Adipose tissue (tissue), 3 donors: ENCODE measurements around the gene CFAP69. TPM values are rescaled to one million over a fixed set of nuclear protein-coding genes. Genes with fewer than 3 reads are reported as not detected.

ENCODE experiments used
- H3K27ac ChIP-seq: one replicate; pipeline ENCODE4 v1.5.1; 2013; ENCODE audit warnings: low read depth, low read length
- WGBS, 3 donors: extraction: QIAGEN DNeasy Blood & Tissue Kit; methylation state at CpG; one replicate each; pipeline ENCODE4 v1.1.7; 2013; 5-methylcytosine and 5-hydroxymethylcytosine counted together
- polyA plus RNA-seq, 3 donors: library from polyadenylated mRNA; stranded (reverse); fragments of 200-250 nt; gene quantifications; one replicate each; pipeline ENCODE4 v1.2.3, GENCODE V29; 2013
- donor health status: healthy with polysubstance abuse.
- donor health status: Bipolar disorder and iron deficiency.
- donor health status: healthy.

Gene CFAP69
- polyA plus RNA-seq, 3 donors: 1.2 to 5.5 (median 2.5) TPM

DNA sequence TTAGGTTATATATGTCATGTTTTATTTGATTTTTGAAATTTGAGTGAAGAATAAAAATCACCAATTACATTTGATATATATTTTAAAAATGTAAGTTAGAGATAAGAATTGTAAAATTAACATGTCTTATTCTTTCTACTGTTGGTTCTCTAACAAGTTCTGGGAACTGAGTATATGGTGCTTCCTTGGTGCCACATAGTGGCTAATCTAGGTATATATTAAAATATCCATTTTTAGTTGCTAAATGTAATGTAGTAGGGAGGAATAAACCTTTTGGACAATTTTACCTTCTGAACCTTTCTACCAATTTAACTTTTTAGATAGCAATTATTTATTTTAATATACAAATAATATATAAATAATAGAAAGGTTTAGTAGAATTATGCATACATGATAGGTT lies 17.5 kb downstream of the CFAP69 start:
- H3K27ac ChIP-seq: no peak overlapping the region

GRCh38 chr7:90266808-90267207 lies 21.8 kb downstream of the CFAP69 start:
- 29 to 41% (median 39%) methylated on average over 3 of the region's 3 CpGs for WGBS, 3 donors
- H3K27ac ChIP-seq: no peak overlapping the region

DNA sequence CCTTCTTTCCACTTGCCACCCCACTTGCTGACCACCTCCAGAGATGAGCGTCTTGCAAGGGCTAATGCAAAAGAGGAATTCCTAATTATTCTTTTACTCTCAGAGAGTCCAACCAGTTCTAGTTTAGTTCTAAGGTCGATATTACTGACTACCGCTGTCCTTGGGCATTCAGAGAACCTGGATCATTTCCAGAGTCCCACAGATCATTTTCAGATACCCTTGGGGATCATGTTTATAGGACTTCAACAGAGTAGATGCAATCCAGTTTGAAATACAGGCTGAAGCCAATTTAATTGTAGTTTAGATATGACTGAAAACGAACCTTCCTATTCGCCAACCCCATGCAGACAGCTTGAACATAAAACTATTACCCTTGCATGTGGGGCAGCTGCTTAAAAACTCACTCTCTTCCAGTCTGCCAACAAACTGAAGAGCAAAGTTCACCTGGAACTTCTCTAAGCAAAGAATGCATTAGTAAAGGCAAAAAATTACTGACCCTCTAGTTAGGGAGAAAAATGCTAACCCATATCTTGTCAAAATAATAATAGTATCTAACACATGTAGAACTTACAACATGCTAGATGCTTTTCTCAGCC lies 22.4 kb downstream of the CFAP69 start:
- no peak overlapping the region for H3K27ac ChIP-seq
- WGBS, 3 donors: 27 to 67% (median 55%) methylated on average over 5 of the region's 5 CpGs

- WGBS, 3 donors: 53 to 88% (median 76%) methylated on average over 1 of the region's 1 CpG
- H3K27ac ChIP-seq: no peak overlapping the region
These were observed 24.2 kb downstream of the CFAP69 start for GRCh38 chr7:90269163-90269562.

DNA sequence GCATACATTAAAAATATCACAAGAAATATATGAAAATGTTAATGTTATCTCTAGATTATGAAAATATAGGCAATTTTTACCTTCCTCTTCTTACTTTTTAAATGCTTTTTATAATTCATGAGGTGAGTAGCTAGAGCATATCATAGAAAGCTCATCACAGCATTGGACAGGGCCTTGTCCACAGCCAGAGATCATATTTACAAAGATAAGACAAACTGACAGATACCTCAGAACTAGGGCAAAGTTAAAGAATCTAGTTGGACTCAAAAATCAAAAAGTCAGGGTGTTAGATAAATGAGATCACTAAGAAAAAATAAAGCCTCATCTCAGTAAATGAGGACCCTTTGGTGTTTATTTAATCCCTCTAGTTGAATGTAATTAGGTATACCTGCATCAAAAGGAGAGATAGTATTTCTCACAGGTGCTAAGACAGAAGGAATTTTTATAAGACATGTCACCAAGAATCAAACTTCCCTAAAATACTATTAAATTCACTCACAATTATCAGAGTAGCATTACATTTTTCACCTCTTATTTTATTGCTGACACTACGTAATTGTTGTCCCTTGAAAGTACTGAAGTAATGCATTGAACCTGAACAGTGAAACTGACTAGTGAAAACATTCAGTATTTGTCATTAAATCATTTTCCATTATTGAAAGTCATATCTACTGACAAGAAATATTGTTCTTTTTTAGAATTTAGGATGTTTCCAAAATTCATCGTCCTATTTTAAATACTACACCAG lies 25.6 kb downstream of the CFAP69 start:
- no peak overlapping the region for H3K27ac ChIP-seq
- 93 to 99% (median 98%) methylated on average over 2 of the region's 2 CpGs for WGBS, 3 donors

DNA sequence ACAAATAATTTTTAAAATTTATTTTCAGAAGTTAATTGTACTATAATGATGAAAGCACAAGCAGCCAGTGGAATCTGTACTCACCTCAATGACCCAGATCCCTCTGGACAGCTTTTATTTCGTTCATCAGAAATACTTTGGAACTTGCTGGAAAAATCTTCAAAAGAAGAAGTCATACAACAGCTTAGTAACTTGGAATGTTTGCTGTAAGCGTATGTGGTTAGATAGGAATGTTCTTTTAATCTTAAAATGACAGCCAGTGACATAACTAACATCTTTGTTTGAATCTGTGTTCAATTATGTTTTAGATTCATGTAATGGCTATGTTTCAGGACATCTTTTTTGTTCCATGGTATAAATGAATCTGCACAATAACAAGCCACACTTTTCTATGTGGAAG lies 26.8 kb downstream of the CFAP69 start:
- WGBS, 3 donors: 48 to 68% (median 63%) methylated on average over 2 of the region's 2 CpGs
- H3K27ac ChIP-seq: no peak overlapping the region

- 84 to 97% (median 95%) methylated on average over 2 of the region's 2 CpGs for WGBS, 3 donors
- H3K27ac ChIP-seq: no peak overlapping the region
These were observed 27.3 kb downstream of the CFAP69 start for GRCh38 chr7:90272242-90272641.

GRCh38 chr7:90274161-90274560 lies 29.2 kb downstream of the CFAP69 start:
- H3K27ac ChIP-seq: no peak overlapping the region

GRCh38 chr7:90276033-90276728 lies 31.2 kb downstream of the CFAP69 start:
- no peak overlapping the region for H3K27ac ChIP-seq
- WGBS, 3 donors: 68 to 72% (median 70%) methylated on average over 5 of the region's 5 CpGs

GRCh38 chr7:90288154-90288553 lies 43.2 kb downstream of the CFAP69 start:
- H3K27ac ChIP-seq: no peak overlapping the region
- WGBS, 3 donors: 80 to 95% (median 82%) methylated on average over 3 of the region's 3 CpGs

- 80 to 90% (median 84%) methylated on average over 3 of the region's 3 CpGs for WGBS, 3 donors
These were observed 45.5 kb downstream of the CFAP69 start for GRCh38 chr7:90290244-90291113.

DNA sequence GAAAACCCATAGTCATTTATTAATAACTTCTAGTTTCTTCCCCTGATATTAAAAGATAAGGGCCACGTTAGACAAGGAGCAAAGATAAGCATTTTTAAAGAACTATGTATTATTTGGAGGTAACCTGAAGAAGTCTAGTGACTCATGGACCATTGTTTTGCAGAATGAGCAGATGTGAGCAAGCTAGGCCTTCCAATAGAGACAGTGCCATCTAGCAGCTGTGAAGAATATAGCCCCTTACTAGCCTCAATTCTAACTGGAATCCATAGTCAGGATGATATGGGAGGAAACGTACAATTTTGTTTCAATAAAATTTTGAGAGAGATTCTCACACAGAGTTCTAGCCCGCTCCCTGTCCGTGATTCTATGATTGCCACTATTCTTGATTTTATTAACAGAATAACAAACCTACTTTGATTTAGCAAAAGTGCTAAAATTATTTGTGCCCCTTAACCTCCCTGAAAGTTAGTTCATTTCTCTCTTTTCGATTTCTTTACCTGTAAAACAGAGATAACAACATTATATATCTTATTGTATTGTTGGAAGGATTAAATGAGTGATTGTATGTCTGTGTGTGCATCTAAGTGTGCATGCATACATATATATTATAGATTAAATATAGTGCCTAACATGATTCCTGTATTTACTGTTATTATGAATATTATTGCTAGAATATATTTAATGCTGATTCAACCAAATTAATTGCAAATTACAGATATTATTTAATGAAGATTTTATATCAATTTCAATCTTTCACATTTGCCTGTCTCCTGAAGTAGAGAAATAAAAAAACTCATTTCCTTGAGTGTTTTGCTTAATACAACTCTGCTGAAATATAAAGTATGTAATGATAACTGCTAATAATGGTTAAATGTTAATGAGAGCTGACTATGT lies 53.4 kb downstream of the CFAP69 start:
- 50 to 61% (median 58%) methylated on average over 5 of the region's 5 CpGs for WGBS, 3 donors
- no peak overlapping the region for H3K27ac ChIP-seq

More at GRCh38 chr7:90290244-90291113, 45.5 kb downstream of the CFAP69 start:
- no peak overlapping the region for H3K27ac ChIP-seq

- 88 to 96% (median 94%) methylated on average over 1 of the region's 1 CpG for WGBS, 3 donors
- H3K27ac ChIP-seq: no peak overlapping the region
These were observed 58.3 kb downstream of the CFAP69 start for GRCh38 chr7:90303241-90303640.

GRCh38 chr7:90309872-90310271 lies 64.9 kb downstream of the CFAP69 start:
- 71 to 91% (median 86%) methylated on average over 5 of the region's 5 CpGs for WGBS, 3 donors
- H3K27ac ChIP-seq: no peak overlapping the region

DNA sequence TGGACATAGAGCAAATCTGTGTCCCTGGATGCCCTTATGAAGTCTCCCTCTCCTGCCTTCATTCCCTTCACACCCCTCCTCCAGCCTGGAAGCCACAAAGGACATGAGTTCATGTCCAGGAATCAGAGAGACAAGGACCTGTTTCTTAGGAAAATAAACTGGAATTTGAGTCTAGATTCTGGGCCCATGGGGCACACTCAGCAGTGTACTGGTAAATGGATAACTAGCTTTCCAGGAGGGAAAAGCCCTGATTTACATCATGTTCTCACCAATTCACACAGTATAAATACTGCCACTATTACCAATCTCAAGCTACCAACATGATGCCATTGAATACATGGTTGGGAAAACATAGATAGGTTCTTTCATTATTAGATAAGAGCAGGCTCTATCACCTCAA lies 66.2 kb downstream of the CFAP69 start:
- H3K27ac ChIP-seq: no peak overlapping the region

DNA sequence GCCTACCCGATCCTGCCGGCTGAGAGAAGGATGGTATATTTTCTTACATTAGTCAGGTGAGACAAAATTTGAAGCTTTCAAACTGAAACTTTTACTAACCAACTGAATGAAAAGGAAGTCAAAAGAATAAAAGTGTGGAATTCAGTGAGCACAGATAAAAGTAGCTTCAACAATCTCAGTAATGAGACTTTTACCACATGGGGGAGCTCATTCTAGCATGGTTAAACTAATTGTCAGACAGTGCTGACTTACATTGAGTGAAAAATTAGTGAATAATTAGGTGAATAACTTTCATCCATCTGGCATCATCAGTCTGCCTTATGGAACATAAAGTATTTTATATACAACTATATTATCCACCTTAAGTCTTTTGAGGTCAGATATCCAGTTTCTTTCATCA lies 67.8 kb downstream of the CFAP69 start:
- H3K27ac ChIP-seq: no peak overlapping the region
- 90 to 92% (median 90%) methylated on average over 2 of the region's 2 CpGs for WGBS, 3 donors

- H3K27ac ChIP-seq: no peak overlapping the region
- 63 to 70% (median 68%) methylated on average over 4 of the region's 4 CpGs for WGBS, 3 donors
These were observed 68.9 kb downstream of the CFAP69 start for GRCh38 chr7:90313907-90314306.

GRCh38 chr7:90320014-90320413 lies 75.0 kb downstream of the CFAP69 start:
- WGBS, 3 donors: 82 to 85% (median 85%) methylated on average over 7 of the region's 7 CpGs

More at GRCh38 chr7:90320014-90320413, 75.0 kb downstream of the CFAP69 start:
- no peak overlapping the region for H3K27ac ChIP-seq
